Measurements from ENCODE around the gene MMADHC.

MMADHC gene

GRCh38 chr2:149587220-149587949, at the start of gene MMADHC:
Gene MMADHC (minus strand): TSS chr2:149587775. CDS start chr2:149587097, 678 bp downstream.
- DNase-seq (ENCODE audit: low read depth in 2 of 2), result peak; percentile 83 to 88

GRCh38 chr2:149634103-149634502, 46.5 kb upstream of the MMADHC start:
- no peak for DNase-seq (ENCODE audit: low read depth in 2 of 2)

DNA sequence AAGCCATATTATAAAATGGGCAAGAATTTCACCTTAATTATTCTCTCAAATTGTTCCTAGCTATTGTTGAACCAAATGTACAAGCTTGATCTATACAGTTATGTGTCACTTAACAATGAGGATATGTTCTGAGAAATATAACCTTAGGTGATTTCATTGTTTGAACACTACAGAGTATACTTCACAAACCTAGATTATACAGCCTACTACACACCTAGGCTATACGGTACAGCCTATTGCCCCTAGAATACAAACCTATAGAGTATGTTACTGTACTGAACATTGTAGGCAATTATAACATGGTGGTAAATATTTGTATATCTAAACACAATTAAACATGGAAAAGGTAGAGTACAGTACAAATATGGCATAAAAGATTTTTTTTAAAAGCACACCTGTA, 42.9 kb upstream of the MMADHC start:
- no peak for DNase-seq (ENCODE audit: low read depth in 2 of 2)

GRCh38 chr2:149629026-149629425, 41.5 kb upstream of the MMADHC start:
- DNase-seq (ENCODE audit: low read depth in 2 of 2), result no peak

DNA sequence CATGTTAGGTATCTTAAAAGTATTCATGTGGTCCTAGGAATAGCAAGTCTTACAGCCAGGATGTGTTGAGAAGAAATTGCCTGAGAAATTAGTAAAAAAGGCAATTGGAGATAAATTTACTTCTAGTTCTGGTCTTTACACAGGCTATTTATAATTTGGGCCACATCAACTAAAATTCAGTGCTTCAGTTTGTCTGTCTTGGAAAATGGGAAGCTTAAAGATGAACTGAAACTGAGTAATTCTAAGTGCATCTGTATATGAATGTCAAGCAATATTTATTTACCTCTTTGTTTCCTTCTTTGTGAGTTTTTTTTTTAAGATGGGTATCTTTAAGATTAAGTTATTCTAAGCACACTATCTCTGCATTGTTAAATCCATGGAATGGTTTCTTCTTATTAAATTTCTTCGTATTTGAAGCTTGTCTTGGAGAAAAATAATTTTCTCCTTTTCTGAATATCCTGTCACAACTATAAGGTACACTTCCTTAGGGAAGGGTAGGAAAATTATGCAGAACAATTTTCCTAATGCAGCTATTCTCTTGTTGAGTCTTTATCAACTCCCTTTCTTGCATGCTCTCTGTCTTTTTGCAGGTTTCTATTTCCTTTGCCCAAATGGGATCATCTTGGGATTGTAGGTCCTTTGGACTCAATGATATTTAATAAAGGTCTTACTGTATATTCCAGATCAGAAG, 39.7 kb upstream of the MMADHC start:
- DNase-seq (ENCODE audit: low read depth in 2 of 2), result no peak

DNA sequence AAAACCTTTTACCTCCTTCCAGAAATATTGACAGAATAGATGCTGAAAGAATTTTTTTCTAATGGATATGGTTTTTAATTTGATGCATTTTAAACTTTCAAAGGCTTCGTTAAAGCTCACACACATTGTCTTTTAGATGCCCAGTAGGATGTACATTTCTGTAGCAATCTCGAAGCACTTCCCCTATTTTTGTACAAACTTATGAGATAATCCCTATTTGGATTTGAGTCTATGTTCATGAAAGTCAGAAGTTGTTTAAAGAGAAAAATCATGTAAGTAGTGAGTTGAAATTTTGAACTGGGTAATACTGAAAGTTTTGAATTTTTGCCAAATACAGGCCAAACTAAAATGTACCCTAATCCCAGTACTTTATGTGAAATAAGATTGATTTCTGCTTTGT, 38.1 kb upstream of the MMADHC start:
- DNase-seq (ENCODE audit: low read depth in 2 of 2), result no peak

GRCh38 chr2:149625271-149625670, 37.7 kb upstream of the MMADHC start:
- DNase-seq (ENCODE audit: low read depth in 2 of 2), result no peak

GRCh38 chr2:149622343-149622742, 34.8 kb upstream of the MMADHC start:
- no peak for DNase-seq (ENCODE audit: low read depth in 2 of 2)

- DNase-seq (ENCODE audit: low read depth in 2 of 2), result no peak
Observed at GRCh38 chr2:149617476-149617875, 29.9 kb upstream of the MMADHC start.

DNA sequence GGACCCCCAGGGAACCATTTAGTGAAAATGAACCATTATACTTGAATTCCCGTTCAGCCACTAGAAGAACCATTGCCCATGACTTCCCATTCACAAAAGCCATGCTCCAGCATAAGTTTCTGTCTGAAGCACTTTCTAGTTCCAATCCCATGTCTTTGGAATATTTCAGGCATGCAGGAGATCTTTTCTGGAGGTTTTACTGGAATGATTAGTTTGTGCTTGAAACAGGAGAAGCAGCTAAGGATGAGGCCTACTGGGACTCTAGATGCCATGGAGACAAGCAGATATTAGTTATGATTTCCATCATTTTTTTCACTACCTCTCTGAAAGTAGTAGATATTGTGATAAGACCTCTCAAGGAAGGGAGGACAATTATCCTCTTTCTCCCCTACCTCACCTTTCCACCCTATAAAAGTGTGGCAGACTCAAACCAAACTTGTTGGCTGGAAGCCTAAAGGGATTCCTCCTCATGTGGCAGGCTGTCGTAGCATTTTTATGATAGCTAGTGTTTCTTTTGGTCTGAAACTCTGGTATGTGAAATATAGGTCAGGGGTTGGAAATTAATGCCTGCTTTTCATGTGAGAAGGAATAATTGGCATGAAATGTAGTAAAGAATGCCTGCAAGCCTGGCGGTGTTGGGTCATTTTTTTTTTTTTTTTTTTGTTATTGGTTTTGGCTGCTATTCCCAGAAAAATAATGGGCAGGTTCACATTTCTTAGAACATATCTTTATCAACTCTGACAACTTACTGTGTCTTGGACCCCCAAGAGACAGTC, 29.3 kb upstream of the MMADHC start:
- DNase-seq (ENCODE audit: low read depth in 2 of 2), result no peak

GRCh38 chr2:149613704-149614103, 26.1 kb upstream of the MMADHC start:
- DNase-seq (ENCODE audit: low read depth in 2 of 2), result no peak

GRCh38 chr2:149612122-149612521, 24.5 kb upstream of the MMADHC start:
- no peak for DNase-seq (ENCODE audit: low read depth in 2 of 2)

DNA sequence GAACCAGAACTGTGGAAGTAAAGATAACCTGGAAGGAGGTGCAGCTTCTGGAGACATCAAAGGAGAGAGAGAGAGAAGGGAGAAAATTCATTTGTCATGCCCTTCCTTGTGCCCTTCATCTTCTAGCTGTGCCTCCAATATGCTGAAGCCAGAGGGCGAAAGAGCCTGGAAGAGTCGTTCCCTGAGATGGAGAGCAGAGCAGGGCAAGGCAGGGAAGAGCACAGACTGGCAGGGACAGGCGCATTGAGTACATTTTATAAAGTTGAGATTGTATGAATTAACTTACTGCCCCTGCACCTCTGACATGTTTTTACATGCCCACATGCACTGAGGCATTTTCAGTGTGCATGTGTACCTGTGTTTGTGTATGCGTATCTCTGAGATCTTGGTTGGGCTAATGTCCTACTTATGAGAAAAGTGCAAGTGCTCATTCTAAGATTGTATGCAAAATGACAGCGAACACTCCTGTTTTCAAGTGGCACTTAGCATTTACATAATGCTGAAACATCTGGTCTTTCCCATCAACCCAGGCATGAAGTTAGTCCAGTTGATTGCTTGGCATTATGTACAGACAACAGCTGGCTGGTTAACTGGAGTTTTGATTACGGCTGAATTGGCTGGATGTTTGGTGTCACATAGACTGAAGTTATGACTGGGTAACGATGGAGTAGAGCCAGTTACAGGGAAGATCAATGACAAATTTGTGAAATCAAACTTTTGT, 23.7 kb upstream of the MMADHC start:
- DNase-seq (ENCODE audit: low read depth in 2 of 2), result no peak

DNA sequence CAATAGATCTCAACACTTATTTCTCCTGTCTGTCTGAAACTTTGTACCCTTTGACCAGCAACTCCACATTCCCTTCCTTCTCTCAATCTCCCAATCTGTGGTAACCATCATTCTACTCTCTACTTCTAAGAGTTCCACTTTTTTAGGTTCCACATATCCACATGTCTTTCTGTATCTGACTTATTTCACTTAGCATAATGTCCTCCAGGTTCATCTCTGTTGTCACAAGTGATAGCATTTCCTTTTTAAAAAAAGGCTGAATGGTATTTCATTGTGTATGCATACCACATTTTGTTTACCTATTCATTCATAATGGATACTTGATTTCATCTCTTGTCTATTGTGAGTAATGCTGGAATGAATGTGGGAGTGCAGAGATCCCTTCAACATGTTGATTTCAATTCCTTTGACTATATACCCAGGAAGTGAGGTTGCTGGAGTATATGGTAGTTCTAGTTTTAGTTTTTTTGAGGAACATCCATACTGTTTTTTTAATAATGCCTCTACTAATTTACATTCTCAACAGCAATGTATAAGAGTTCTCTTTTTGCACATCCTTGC, 18.8 kb upstream of the MMADHC start:
- no peak for DNase-seq (ENCODE audit: low read depth in 2 of 2)

DNA sequence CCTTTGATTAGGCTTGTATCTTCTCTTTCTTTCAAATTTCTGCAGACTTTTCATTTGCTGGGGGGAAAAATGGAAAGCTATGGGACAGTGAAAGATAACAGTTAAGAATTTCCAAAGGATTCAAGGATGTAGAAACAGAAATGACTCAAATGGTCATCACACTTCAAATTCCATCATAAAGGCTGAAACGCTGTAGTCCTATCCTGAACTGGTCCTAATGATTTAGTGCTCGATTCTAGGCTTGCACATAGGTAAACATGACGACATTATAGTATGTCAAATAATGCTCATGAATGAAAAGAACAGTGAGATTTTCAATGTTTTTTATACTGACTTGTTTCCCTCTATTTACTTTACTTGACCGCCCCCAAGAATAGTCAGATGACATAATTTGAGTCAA, 15.7 kb upstream of the MMADHC start:
- DNase-seq (ENCODE audit: low read depth in 2 of 2), result no peak

GRCh38 chr2:149601141-149601796, 13.7 kb upstream of the MMADHC start:
- no peak for DNase-seq (ENCODE audit: low read depth in 2 of 2)

- DNase-seq (ENCODE audit: low read depth in 2 of 2), result no peak
Observed at GRCh38 chr2:149597668-149598326, 10.2 kb upstream of the MMADHC start.

- DNase-seq (ENCODE audit: low read depth in 2 of 2), result no peak
Observed at GRCh38 chr2:149597050-149597667, 9.6 kb upstream of the MMADHC start.

DNA sequence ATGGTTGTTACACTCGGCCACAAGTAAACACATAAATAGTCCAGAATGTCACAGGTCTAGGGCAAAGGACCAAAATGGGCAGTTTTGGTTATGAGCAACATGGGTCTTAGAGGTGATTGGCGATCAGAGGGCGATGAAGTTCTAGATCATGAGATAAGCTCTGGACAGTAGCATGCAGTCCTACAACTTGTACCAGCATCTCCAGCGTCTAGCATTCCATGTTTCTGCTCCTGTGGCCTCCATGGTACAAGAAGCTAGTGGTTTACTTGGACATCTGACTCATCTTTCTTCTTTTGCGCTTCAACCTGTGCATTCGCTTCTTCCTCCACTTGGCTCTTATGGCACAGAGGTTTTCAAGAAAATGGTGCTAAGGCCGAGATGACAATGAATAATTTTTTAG, 8.9 kb upstream of the MMADHC start:
- DNase-seq (ENCODE audit: low read depth in 2 of 2), result no peak
